ENCODE data around the gene PPIL6.
"Not testable (repeated sequence)": the region's sequence is repeated elsewhere in the genome, so short reads cannot be mapped to it uniquely, and the experiment has no call there.

The PPIL6 gene

GRCh38 chr6:109393157-109393885 is 47.1 kb downstream of the PPIL6 start:
- no peak for DNase-seq

GRCh38 chr6:109389650-109390274 is 50.7 kb downstream of the PPIL6 start:
- no peak for DNase-seq

GRCh38 chr6:109388265-109388664 is 52.2 kb downstream of the PPIL6 start:
- DNase-seq = no peak

- DNase-seq = no peak
These were observed 56.9 kb downstream of the PPIL6 start for GRCh38 chr6:109383438-109383940.

GRCh38 chr6:109382576-109383437 is 57.6 kb downstream of the PPIL6 start:
- DNase-seq = peak; percentile 94

GRCh38 chr6:109381747-109382575 is 58.5 kb downstream of the PPIL6 start, which contains the start of gene CD164:
CD164 (minus strand) TSS chr6:109382467; CDS start chr6:109382378, 89 bp downstream.
- DNase-seq = peak; percentile 95

- DNase-seq = peak; percentile 17
These were observed 59.2 kb downstream of the PPIL6 start for GRCh38 chr6:109381061-109381746.

- DNase-seq = peak; percentile 60
These were observed 60.7 kb downstream of the PPIL6 start for GRCh38 chr6:109379711-109380110.

GRCh38 chr6:109377717-109378116 is 62.7 kb downstream of the PPIL6 start:
- DNase-seq = no peak

- DNase-seq = no peak
These were observed 66.0 kb downstream of the PPIL6 start for GRCh38 chr6:109374326-109374892.

- DNase-seq = no peak
These were observed 66.7 kb downstream of the PPIL6 start for GRCh38 chr6:109373762-109374161.

- no peak for DNase-seq
These were observed 67.1 kb downstream of the PPIL6 start for GRCh38 chr6:109373331-109373730.

- DNase-seq = no peak
These were observed 68.3 kb downstream of the PPIL6 start for GRCh38 chr6:109372130-109372529.

- no peak for DNase-seq
These were observed 69.6 kb downstream of the PPIL6 start for GRCh38 chr6:109370792-109371191.

GRCh38 chr6:109370336-109370735 is 70.1 kb downstream of the PPIL6 start:
- no peak for DNase-seq

GRCh38 chr6:109369728-109370127 is 70.7 kb downstream of the PPIL6 start:
- no peak for DNase-seq

GRCh38 chr6:109364382-109365078 is 75.9 kb downstream of the PPIL6 start:
- DNase-seq = not testable (repeated sequence)

- DNase-seq = no peak
These were observed 76.7 kb downstream of the PPIL6 start for GRCh38 chr6:109363753-109364152.

- no peak for DNase-seq
These were observed 78.1 kb downstream of the PPIL6 start for GRCh38 chr6:109362102-109362884.

GRCh38 chr6:109360791-109361190 is 79.6 kb downstream of the PPIL6 start:
- DNase-seq = no peak

All from EL (cell line).